ENCODE results near the gene AKR1B15.

AKR1B15 gene

GRCh38 chr7:134618756-134619530 is 70.0 kb downstream of the AKR1B15 start:
- DNase-seq (ENCODE audit: low read depth) = no peak

GRCh38 chr7:134619627-134620331 is 70.9 kb downstream of the AKR1B15 start:
- no peak for DNase-seq (ENCODE audit: low read depth)

- no peak for DNase-seq (ENCODE audit: low read depth)
Observed at GRCh38 chr7:134622303-134622995, 73.5 kb downstream of the AKR1B15 start.

GRCh38 chr7:134623193-134623592 is 74.3 kb downstream of the AKR1B15 start:
- no peak for DNase-seq (ENCODE audit: low read depth)

GRCh38 chr7:134625550-134625949 is 76.6 kb downstream of the AKR1B15 start:
- no peak for DNase-seq (ENCODE audit: low read depth)

GRCh38 chr7:134627109-134627774 is 78.3 kb downstream of the AKR1B15 start:
- DNase-seq (ENCODE audit: low read depth) = no peak

- DNase-seq (ENCODE audit: low read depth) = no peak
Observed at GRCh38 chr7:134627775-134628153, 78.9 kb downstream of the AKR1B15 start.

- DNase-seq (ENCODE audit: low read depth) = no peak
Observed at GRCh38 chr7:134629445-134629844, 80.5 kb downstream of the AKR1B15 start.
